IPS DF 6.9 (cell line): ENCODE results near the gene TNFRSF1B.

Experiments
- DNase-seq: peaks from one replicate; pipeline ENCODE4 v3.0.0-alpha.2; 2013; ENCODE audit warnings: low read depth, low spot score
- H3K27ac ChIP-seq: one replicate; pipeline ENCODE4 v1.5.1; 2013; ENCODE audit warnings: low read length, control low read depth
- H3K27me3 ChIP-seq: 2 replicates; pipeline ENCODE4 v1.6.1; 2013; ENCODE audit warnings: mild to moderate bottlenecking, low read length; ENCODE audit not compliant: control insufficient read depth, insufficient read depth
- H3K36me3 ChIP-seq: 2 replicates; pipeline ENCODE4 v1.6.1; 2013; ENCODE audit warnings: low read length; ENCODE audit not compliant: control insufficient read depth, insufficient read depth
- H3K4me1 ChIP-seq: 2 replicates; pipeline ENCODE4 v1.6.1; 2013; ENCODE audit warnings: low read length; ENCODE audit not compliant: control insufficient read depth, insufficient read depth
- H3K4me3 ChIP-seq: 2 replicates; pipeline ENCODE4 v1.5.1; 2013; ENCODE audit warnings: mild to moderate bottlenecking, low read length
- H3K9me3 ChIP-seq: 2 replicates; pipeline ENCODE4 v1.6.1; 2013; ENCODE audit warnings: low read length, inconsistent platforms; ENCODE audit not compliant: control insufficient read depth, insufficient read depth
- whole genome bisulfite sequencing: extraction: QIAGEN DNeasy Blood & Tissue Kit; methylation state at CpG from one replicate; pipeline ENCODE4 v1.1.7; 2013; ENCODE audit warnings: mixed read lengths, missing lambda C conversion rate; ENCODE audit not compliant: insufficient read length, insufficient coverage; 5-methylcytosine and 5-hydroxymethylcytosine counted together

The TNFRSF1B gene

DNA sequence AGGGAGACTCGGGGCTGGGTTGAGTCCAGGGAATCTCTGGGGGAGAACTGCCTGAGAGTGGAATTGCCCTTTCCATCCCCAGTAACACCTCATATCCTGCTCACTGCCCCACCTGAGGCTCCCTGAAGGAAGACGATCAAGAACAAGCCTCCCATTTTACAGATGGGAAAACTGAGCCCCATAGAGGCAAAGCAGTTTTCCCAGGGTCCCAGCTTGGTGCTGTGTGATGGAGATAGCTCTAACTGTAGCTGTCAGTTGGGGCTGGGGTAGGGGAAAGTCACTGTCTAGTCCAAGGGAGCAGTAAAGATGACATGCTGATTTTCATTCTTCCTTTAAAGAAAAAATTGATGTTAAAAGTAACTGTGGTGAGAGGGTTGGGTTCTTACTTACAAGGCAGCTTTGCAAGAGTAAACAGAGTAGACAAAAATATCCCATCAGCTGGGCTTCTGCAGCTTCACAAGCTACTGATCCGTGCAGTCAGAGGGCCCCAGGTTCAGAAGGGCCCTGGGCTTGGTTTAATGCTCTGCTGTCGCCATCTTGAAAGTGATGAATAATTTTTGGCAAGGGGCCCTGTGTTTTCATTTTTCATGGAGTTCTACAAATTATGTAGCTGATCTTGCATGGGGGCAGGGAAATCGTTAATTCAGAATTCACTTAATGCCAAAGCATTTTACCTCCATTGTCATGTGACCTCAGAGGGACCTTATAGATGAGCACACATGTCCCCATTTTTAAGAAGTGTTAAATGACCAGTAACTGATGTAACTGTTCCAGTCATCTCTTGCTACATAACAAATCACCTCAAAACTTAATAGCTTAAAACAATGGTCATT lies 17.6 kb upstream of the TNFRSF1B start:
- Histone ChIP-seq H3K27me3 (no peaks in the 10 kb centered on the region), H3K36me3 (0 out of 2 replicates have a peak, but pooled peaks cover 3% of the 10 kb centered on the region), H3K27ac (no peak overlapping the region), H3K4me1 (no peaks in the 10 kb centered on the region; the same call in 1 of the 2 replicates), H3K9me3 (no peaks in the 10 kb centered on the region), H3K4me3 (no peak overlapping the region)
- no CpG with 5 or more reads among the region's 5 CpGs for WGBS
- DNase-seq = no peak

DNA sequence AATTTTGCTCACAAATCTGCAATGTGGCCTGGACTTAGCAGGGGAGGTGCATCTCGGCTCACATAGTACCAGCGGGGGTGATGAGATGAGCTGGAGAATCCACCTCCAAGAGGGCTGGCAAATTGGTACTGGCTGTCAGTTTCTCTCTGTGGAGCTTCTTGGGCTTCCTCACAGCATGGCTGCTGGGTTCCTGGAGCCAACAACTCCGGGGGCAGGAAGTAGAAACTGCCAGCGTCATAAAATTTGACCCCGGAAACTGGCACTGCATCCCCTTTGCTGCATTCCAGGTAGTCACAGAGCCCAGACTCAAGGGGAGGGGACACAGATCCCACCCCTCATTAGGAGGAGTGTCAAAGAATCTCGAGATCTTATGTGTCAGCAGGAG lies 17.0 kb upstream of the TNFRSF1B start:
- no CpG with 5 or more reads among the region's 6 CpGs for WGBS
- no peak overlapping the region for H3K4me3 ChIP-seq
- H3K27me3 ChIP-seq = no peaks in the 10 kb centered on the region
- H3K36me3 ChIP-seq = 0 out of 2 replicates have a peak, but pooled peaks cover 3% of the 10 kb centered on the region
- no peak overlapping the region for H3K27ac ChIP-seq
- H3K4me1 ChIP-seq = no peaks in the 10 kb centered on the region
- no peaks in the 10 kb centered on the region for H3K9me3 ChIP-seq
- DNase-seq = no peak

DNA sequence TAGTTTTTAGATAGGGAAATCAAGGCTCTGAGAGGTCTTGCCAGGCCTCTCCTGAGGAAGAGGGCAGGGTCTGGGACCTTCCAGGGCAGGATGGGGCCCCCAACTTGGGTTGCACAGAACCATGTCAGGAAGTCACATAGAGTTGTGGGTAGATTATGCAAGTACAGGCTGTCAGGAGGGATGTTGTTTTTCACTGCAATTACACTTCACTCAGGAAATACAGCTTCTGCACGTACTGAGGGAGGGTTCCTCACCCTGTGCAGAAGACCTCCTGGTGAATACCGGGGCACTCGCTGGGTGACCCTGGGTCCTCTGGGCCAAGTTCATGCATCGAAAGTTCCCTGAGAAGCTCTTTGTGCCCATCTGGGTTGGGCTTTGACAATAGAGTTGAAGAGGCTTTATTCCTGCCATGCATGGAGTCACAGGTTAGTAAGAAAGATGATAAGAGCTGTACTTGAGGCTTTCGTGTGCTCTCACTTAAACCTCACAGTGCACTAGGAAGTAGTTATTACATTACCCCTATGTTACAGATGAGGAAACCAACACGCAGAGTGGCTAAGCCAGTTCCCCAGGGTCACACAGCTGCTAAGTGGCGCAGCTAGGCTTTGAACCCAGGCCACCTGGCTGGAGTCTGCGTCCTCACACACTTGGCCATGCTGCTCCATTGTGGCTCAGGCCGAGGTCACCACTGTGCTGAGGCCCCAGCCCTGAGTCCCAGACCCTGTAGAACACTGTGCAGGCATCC lies 16.2 kb upstream of the TNFRSF1B start:
- Histone ChIP-seq H3K4me3 (no peak overlapping the region), H3K36me3 (no peaks in the 10 kb centered on the region), H3K4me1 (no peaks in the 10 kb centered on the region), H3K27ac (no peak overlapping the region), H3K27me3 (no peaks in the 10 kb centered on the region), H3K9me3 (no peaks in the 10 kb centered on the region)
- DNase-seq = no peak
- no CpG with 5 or more reads among the region's 9 CpGs for WGBS

DNA sequence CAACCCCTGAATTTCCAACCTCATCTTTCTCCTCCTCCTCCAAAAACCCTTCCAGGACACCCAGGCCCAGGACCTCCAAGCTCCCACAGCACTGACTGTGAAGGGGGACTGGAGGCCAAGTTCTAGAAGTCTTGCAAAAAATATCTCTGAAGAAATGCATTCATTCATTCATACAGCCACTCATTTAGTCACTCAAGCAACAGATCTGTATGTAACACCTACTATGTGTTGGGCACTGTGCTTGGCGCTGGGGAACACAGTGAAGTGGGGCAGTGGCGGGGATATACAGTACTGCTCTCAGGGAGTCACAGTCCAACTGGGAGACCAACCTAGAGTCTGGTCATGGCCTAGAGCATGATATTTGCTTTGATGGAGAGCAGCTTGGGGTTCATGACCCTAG lies 15.3 kb upstream of the TNFRSF1B start:
- Histone ChIP-seq H3K4me3 (no peak overlapping the region), H3K27ac (no peak overlapping the region), H3K27me3 (no peaks in the 10 kb centered on the region), H3K36me3 (no peaks in the 10 kb centered on the region), H3K4me1 (no peaks in the 10 kb centered on the region), H3K9me3 (no peaks in the 10 kb centered on the region)
- no peak for DNase-seq
- WGBS = no CpG with 5 or more reads among the region's 2 CpGs

DNA sequence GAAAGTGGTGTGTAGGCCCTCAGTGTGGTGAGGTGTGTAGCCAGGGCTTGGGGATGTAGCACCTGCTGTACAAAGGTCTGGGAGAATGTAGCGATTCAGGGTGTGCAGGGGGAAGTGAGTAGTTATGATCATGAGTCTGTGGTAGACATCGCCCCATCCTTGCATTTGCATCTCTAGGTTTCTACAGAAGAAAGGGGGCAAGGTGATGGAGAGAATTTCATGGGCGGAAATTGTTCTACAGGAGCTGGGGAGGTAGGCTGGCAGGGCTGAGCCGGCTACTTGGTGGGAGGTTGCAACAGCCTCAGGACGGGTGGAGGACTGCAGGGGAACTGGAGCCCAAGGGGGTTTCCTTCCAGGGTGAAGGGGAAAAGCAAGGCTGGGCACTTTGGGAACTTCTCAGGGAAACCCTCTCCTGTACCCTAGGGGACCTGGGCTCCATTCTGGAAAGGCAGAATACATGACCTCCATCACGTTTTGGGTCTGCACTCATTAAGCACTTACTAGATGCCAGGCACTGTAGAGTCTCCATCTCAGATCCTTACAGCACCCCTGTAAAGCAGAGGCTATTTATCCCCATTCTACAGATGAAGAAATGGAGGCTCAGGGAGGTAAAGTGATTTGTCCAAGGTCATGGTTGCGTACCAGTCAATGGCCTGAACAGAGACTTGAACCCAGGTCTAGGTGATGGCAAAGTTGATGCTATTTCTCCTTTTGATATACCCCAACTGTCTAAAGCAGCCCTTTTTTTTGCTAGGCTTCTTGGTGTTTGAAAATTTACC lies 14.5 kb upstream of the TNFRSF1B start:
- no peaks in the 10 kb centered on the region for H3K36me3 ChIP-seq
- no peak overlapping the region for H3K27ac ChIP-seq
- DNase-seq = no peak
- H3K4me1 ChIP-seq = no peaks in the 10 kb centered on the region
- H3K4me3 ChIP-seq = no peak overlapping the region
- H3K9me3 ChIP-seq = no peaks in the 10 kb centered on the region
- no peaks in the 10 kb centered on the region for H3K27me3 ChIP-seq
- no CpG with 5 or more reads among the region's 7 CpGs for WGBS

DNA sequence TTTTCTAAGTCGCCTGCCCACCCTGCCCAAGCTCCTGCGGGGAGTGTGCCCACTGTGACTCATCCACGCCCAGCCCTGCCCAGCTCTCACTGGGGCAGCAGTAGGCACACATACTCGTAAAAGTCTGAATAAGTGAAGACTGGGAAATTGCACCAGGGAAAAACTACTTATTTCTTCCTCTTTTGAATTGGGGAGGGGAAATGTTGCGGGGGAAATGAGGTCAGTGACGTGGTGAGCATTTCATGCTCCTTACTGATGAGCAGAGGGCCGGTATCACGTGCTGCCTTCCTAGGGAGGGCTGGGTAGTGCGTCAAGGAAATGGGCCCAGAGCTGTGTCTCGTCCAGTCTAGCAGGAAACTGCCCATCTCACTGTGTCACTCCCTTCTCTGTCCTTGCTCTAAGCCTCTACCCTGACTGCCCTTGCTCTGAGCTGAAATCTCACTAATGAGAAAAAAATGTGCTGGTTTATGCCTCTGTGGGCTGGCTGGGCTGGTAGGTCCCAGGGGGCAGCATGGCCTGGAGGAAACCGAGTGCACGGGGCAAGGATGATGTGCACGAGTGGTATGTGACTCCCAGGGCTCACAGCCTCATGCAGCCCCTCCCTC lies 13.5 kb upstream of the TNFRSF1B start:
- Histone ChIP-seq H3K4me1 (peaks cover 2% of the 10 kb centered on the region; the same call in 1 of the 2 replicates), H3K27ac (no peak overlapping the region), H3K27me3 (no peaks in the 10 kb centered on the region), H3K4me3 (no peak overlapping the region), H3K9me3 (no peaks in the 10 kb centered on the region), H3K36me3 (no peaks in the 10 kb centered on the region)
- no CpG with 5 or more reads among the region's 13 CpGs for WGBS
- DNase-seq = no peak

DNA sequence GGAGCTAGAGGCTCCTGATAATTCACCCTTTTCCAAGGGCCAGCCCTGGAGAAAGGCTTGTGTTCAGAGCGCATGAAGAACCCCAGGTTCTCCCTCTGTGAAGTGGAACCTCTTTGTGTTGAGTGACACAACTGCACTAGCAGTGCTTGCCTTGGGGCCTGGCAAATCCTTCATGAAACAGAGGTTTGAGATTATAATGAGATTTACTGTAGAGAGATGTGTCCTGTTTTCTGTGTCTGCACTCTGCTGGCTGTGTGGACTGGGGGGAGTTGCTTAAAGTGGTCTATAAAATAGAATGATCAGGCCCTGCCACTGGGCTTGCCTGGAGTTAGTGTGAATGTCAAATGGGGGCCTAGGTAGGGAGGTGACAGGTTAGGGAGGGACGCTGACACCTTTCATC lies 11.5 kb upstream of the TNFRSF1B start:
- DNase-seq = no peak
- WGBS = no CpG with 5 or more reads among the region's 2 CpGs
- H3K36me3 ChIP-seq = no peaks in the 10 kb centered on the region
- H3K9me3 ChIP-seq = no peaks in the 10 kb centered on the region
- H3K4me3 ChIP-seq = no peak overlapping the region
- H3K4me1 ChIP-seq = peaks cover 3% of the 10 kb centered on the region; the same call in 1 of the 2 replicates
- H3K27ac ChIP-seq = no peak overlapping the region
- H3K27me3 ChIP-seq = no peaks in the 10 kb centered on the region

DNA sequence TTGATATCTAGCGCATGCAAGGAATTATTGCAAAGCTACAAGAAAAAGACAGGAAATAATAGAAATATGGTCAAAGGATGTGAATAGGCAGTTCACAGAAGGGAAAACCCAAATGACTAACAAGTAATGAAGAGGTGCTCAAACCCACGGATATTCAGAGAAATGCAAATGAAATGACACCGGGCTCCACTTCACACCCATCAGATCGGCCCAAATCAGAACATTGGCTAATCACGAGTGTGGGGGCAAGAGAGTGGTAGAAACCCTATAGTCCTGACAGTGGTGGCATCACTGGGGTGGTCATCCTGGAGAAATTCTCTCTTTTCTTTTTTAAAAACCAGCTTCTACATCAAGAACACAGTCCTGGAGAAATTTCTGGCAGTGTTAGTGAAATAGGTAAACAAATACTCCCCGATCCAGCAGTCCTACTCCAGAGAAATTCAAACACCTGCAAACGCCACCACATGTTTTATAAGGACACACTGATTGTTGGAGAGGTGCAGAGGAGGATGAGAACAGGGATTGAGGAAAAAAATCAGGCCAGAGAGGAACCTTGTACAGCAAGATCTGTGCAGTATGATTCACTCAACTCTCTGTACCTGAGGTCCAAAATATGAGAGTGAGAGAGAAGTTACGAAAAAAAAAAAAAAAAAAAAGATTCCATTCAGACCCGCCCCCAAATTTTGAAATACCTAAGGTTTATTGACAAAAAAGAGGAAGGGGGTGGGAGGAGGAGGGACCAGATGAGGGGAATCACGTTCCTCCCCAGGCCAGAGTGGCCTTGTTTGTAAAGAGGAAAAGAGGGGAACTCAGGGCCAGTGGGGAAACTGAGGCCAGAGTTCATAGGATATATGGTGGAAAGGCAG lies 9.2 kb upstream of the TNFRSF1B start:
- no peaks in the 10 kb centered on the region for H3K36me3 ChIP-seq
- no peak for DNase-seq
- H3K27ac ChIP-seq = no peak overlapping the region
- H3K4me1 ChIP-seq = peaks cover 3% of the 10 kb centered on the region; the same call in 1 of the 2 replicates
- H3K27me3 ChIP-seq = no peaks in the 10 kb centered on the region
- H3K9me3 ChIP-seq = no peaks in the 10 kb centered on the region
- no peak overlapping the region for H3K4me3 ChIP-seq
- WGBS = no CpG with 5 or more reads among the region's 10 CpGs

DNA sequence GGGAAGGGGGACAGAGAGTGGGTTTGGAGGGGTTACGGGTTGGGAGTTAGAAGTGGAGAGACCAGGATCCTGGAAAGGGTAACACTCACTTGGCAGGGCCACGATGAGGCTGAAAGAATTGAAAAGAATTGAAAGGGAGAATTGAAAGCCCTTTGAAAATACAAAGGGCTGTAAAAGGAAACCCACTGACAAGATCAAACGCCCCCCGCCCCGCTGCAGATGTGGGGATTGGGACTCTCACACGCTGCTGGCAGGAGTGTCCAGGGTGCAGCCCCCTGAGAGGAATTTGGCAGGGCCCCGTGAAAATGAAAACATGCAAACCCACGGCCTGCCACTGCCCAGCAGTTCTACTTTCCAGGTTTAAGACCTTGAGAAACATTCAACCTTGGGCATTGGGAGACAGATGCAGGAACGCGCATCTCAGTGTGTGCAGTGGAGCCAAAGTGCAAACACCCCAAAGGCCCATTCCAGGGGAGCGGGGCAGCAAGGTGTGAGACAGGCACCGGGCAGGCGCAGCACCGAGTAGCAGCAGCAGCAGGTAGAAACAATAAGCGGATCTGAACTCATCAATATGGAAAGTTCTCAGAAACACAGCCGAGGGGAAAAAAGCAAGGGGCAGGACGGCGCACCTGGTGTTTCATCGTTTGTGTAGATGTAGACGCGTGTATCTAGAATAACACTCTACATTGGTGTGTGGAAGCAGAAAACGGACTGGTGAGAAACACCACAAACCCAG lies 8.3 kb upstream of the TNFRSF1B start:
- no peak overlapping the region for H3K4me3 ChIP-seq
- no peak overlapping the region for H3K27ac ChIP-seq
- no peaks in the 10 kb centered on the region for H3K36me3 ChIP-seq
- H3K9me3 ChIP-seq = no peaks in the 10 kb centered on the region
- no peak for DNase-seq
- 100% methylated on average over 1 of the region's 22 CpGs for WGBS
- H3K4me1 ChIP-seq = peaks cover 3% of the 10 kb centered on the region; the same call in 1 of the 2 replicates
- no peaks in the 10 kb centered on the region for H3K27me3 ChIP-seq
